ENCODE results near the gene IQCF5.
"Not testable (repeated sequence)": the region's sequence is repeated elsewhere in the genome, so short reads cannot be mapped to it uniquely, and the experiment has no call there.

GRCh38 chr3:51900043-51900442, 24.6 kb upstream of the IQCF5 start:
- TF ChIP-seq CTCF (IDR thresholded peaks at IDR 0.05; ENCODE audit: extremely low read depth in 1 of 2, insufficient read depth in 1 of 2, low read depth in 1 of 2, low read length in 2 of 2); POLR2AphosphoS5 (IDR thresholded peaks at IDR 0.05; ENCODE audit: insufficient read depth, low read depth, low read length); POLR2A (IDR thresholded peaks at IDR 0.05; ENCODE audit: low read depth, low read length); EZH2 (IDR thresholded peaks at IDR 0.05; ENCODE audit: borderline replicate concordance, low read depth, low read length, severe bottlenecking); MAX (IDR thresholded peaks at IDR 0.05; ENCODE audit: insufficient read depth, insufficient read length); MYC (IDR thresholded peaks at IDR 0.05; ENCODE audit: low read depth, low read length); GATA2 (IDR thresholded peaks at IDR 0.05; ENCODE audit: insufficient read depth, insufficient read length, low read depth, low read length); FOS (IDR thresholded peaks at IDR 0.05; ENCODE audit: borderline replicate concordance, insufficient read depth, low read length): not testable (repeated sequence)

Data from endothelial cell of umbilical vein (primary cell).